Endothelial cell of umbilical vein (primary cell): ENCODE results near the gene CDR2. TPM values are rescaled to one million over a fixed set of nuclear protein-coding genes. Genes with fewer than 3 reads are reported as not detected.

Source experiments
- BruUV-seq: library from RNA; stranded (reverse); fragments of 400-500 nt; replicated peaks from 2 replicates; lab custom pipeline; 2021; lab: Mats Ljungman, UMichigan
- CTCF ChIA-PET: fragments of 300-600, 350-600 bp; sonication (Branson Sonifier 250); formaldehyde crosslinking; loops from one replicate; lab custom pipeline; 2021; ENCODE audit warnings: antibody characterized with exemption, inconsistent platforms; lab: Charles Lee
- POLR2A ChIA-PET: fragments of 300-600, 350-600 bp; sonication (Branson Sonifier 250); formaldehyde crosslinking; loops from one replicate; lab custom pipeline; 2021; ENCODE audit warnings: antibody characterized with exemption, inconsistent platforms; lab: Charles Lee
- DNase-seq: peaks from one replicate; pipeline ENCODE4 v3.0.0-alpha.2; 2011; ENCODE audit warnings: low read depth, low spot score
- FAIRE-seq: peaks from 2 replicates; lab custom pipeline; 2011; peaks lifted over from hg19 to GRCh38; lab: Jason Lieb, UNC
- H2AFZ ChIP-seq: 2 replicates; pipeline ENCODE4 v1.6.0; 2012; ENCODE audit warnings: low read depth, low read length, control low read depth, inconsistent platforms
- H3K27ac ChIP-seq: 2 replicates; pipeline ENCODE4 v1.5.1; 2011; ENCODE audit warnings: low read depth, mild to moderate bottlenecking, control low read depth, low read length, moderate library complexity; ENCODE audit not compliant: insufficient read depth
- H3K27me3 ChIP-seq, 2 experiments: 2 replicates each; pipeline versions ENCODE4 v1.6.0 to v1.6.1; 2011; ENCODE audit warnings: low read length in 2 of 2, mixed read lengths in 1 of 2; ENCODE audit not compliant: control insufficient read depth in 2 of 2, insufficient read depth in 2 of 2
- H3K36me3 ChIP-seq, 2 experiments: 2 replicates in 1 of 2; 3 replicates in 1 of 2; pipeline ENCODE4 v1.5.1; 2011; ENCODE audit warnings: low read length in 2 of 2, mild to moderate bottlenecking in 1 of 2, moderate library complexity in 1 of 2; ENCODE audit not compliant: control insufficient read depth in 2 of 2, insufficient read depth in 2 of 2; ENCODE audit errors: extremely low read depth in 1 of 2
- H3K4me1 ChIP-seq: 3 replicates; pipeline ENCODE4 v1.5.1; 2011; ENCODE audit warnings: mild to moderate bottlenecking, low read length; ENCODE audit not compliant: control insufficient read depth, insufficient read depth; ENCODE audit errors: extremely low read depth
- H3K4me2 ChIP-seq: 2 replicates; pipeline ENCODE4 v1.6.1; 2011; ENCODE audit warnings: low read length, control low read depth, mixed read lengths; ENCODE audit not compliant: insufficient read depth
- H3K4me3 ChIP-seq, 3 experiments: fragments of 200-600 bp in 1 of 3; sonication (generic), shearing (Covaris generic) in 1 of 3; replicated peaks in 1 of 3; 2 replicates each; pipeline ENCODE4 v1.5.1; 2011 to 2016; ENCODE audit warnings: control low read depth in 3 of 3, low read length in 3 of 3, mild to moderate bottlenecking in 2 of 3, inconsistent platforms in 1 of 3, low read depth in 1 of 3, moderate library complexity in 1 of 3; ENCODE audit not compliant: insufficient read depth in 1 of 3
- H3K79me2 ChIP-seq: 2 replicates; pipeline ENCODE4 v1.6.0; 2012; ENCODE audit warnings: low read length, inconsistent platforms; ENCODE audit not compliant: control insufficient read depth, insufficient read depth
- H3K9ac ChIP-seq: replicated peaks from 2 replicates; pipeline ENCODE3; 2011; ENCODE audit warnings: low read length, control low read depth; ENCODE audit not compliant: insufficient read depth; ENCODE audit errors: extremely low read depth
- H3K9me1 ChIP-seq: replicated peaks from 3 replicates; pipeline ENCODE4 v1.6.0; 2011; ENCODE audit warnings: mild to moderate bottlenecking, low read length; ENCODE audit not compliant: control insufficient read depth, insufficient read depth; ENCODE audit errors: extremely low read depth
- H3K9me3 ChIP-seq: replicated peaks from 2 replicates; pipeline ENCODE4 v1.5.1; 2012; ENCODE audit warnings: low read length, inconsistent platforms; ENCODE audit not compliant: control insufficient read depth, insufficient read depth
- H4K20me1 ChIP-seq: replicated peaks from 2 replicates; pipeline ENCODE3; 2011; ENCODE audit warnings: mild to moderate bottlenecking, low read length; ENCODE audit not compliant: control insufficient read depth, insufficient read depth; ENCODE audit errors: extremely low read depth
- FOS ChIP-seq: IDR thresholded peaks from 2 replicates; pipeline ENCODE4 v1.6.1; 2011; ENCODE audit warnings: mild to moderate bottlenecking, low read length, moderate library complexity, borderline replicate concordance; ENCODE audit not compliant: insufficient read depth
- JUN ChIP-seq: IDR thresholded peaks from 2 replicates; pipeline ENCODE4 v1.6.1; 2011; ENCODE audit warnings: borderline replicate concordance, low read depth; ENCODE audit not compliant: insufficient read length, insufficient read depth
- MYC ChIP-seq: IDR thresholded peaks from one replicate; pipeline ENCODE4 v1.6.1; 2011; ENCODE audit warnings: mild to moderate bottlenecking, low read depth, low read length
- POLR2A ChIP-seq: IDR thresholded peaks from 2 replicates; pipeline ENCODE4 v1.6.1; 2012; ENCODE audit warnings: low read depth, mild to moderate bottlenecking, control low read depth, low read length
- POLR2AphosphoS5 ChIP-seq: IDR thresholded peaks from 2 replicates; pipeline ENCODE4 v1.6.1; 2012; ENCODE audit warnings: low read depth, mild to moderate bottlenecking, control low read depth, low read length, moderate library complexity; ENCODE audit not compliant: insufficient read depth
- dilution Hi-C: fragments of 300-500 bp; cut with MboI; formaldehyde crosslinking; loops from one replicate; pipeline ENCODE4 v1.15.0; 2019; ENCODE audit warnings: low sequenced_read_pairs; ENCODE audit not compliant: extremely low pct_ligation_motif_present
- intact Hi-C: fragments of 100-400 bp; cut with micrococcal nuclease; formaldehyde crosslinking; loops from one replicate; pipeline ENCODE4 v1.10.0; 2022
- polyA plus RNA-seq, 4 experiments: library from polyadenylated mRNA; depleted of rRNA in 3 of 4; stranded (reverse) in 3 of 4; unstranded in 1 of 4; fragments of >200 nt; gene quantifications; 2 replicates each; pipeline versions ENCODE4 v1.2.1 to v1.2.3, GENCODE V29; 2011 to 2012; ENCODE audit warnings: missing spikeins in 1 of 4
- total RNA-seq: library from RNA; stranded (reverse); gene quantifications from 2 replicates; pipeline ENCODE4 v1.2.3, GENCODE V29; 2021

Gene CDR2
- total and polyA plus RNA-seq, 2 donors (not counting 3 experiments of a cell fraction or from before 2014, with no cell fraction given): 35.3 to 61.9 TPM

GRCh38 chr16:22353191-22353919 is 21.1 kb downstream of the CDR2 start:
- H3K9ac ChIP-seq: no peak overlapping the region
- peaks cover 13 to 14% of the 10 kb centered on the region in 2 experiments for H3K36me3 ChIP-seq
- H3K27me3 ChIP-seq: no peaks in the 10 kb centered on the region
- peaks cover 65% of the 10 kb centered on the region for H3K79me2 ChIP-seq
- H3K4me1 ChIP-seq: peaks cover 9% of the 10 kb centered on the region
- BruUV-seq: no TSS peak
- no peak overlapping the region for H3K27ac ChIP-seq
- H2AFZ ChIP-seq: no peak overlapping the region
- H4K20me1 ChIP-seq: no peaks in the 10 kb centered on the region
- no peaks in the 10 kb centered on the region for H3K9me3 ChIP-seq
- CTCF ChIA-PET: interaction anchor here (1.0 to 2.8 kb wide), 7 partner anchors 9 to 50 kb away, joined by 3 to 13 read pairs (median 3); no protein-coding TSS in a partner anchor
- no peaks in the 10 kb centered on the region for H3K9me1 ChIP-seq
- H3K4me3 ChIP-seq: no peak overlapping the region
- TF ChIP-seq MYC: no peak
- TF ChIP-seq FOS: peak; percentile 76
- POLR2A ChIA-PET: interaction anchor here (0.8 kb wide), 1 partner anchor 83 kb away, joined by 8 read pairs; no protein-coding TSS in a partner anchor
- no peak overlapping the region for H3K4me2 ChIP-seq
- FAIRE-seq: peak; percentile 54
- intact Hi-C loops (no loop called here), dilution Hi-C loops (no loop called here)
- DNase-seq: peak; percentile 28

- Histone ChIP-seq H3K9me1 (no peaks in the 10 kb centered on the region), H4K20me1 (no peaks in the 10 kb centered on the region), H3K27ac (no peak overlapping the region), H3K4me1 (peaks cover 3% of the 10 kb centered on the region), H3K9ac (no peak overlapping the region), H3K36me3 (peaks cover 12 to 18% of the 10 kb centered on the region in 2 experiments), H3K4me2 (no peak overlapping the region), H2AFZ (no peak overlapping the region), H3K27me3 (no peaks in the 10 kb centered on the region), H3K79me2 (peaks cover 60% of the 10 kb centered on the region), H3K4me3 (no peak overlapping the region), H3K9me3 (no peaks in the 10 kb centered on the region)
- TF ChIP-seq JUN (no peak), MYC (no peak), FOS (no peak), POLR2AphosphoS5 (no peak), POLR2A (no peak)
- FAIRE-seq: no peak
- intact Hi-C loops (no loop called here), dilution Hi-C loops (no loop called here)
- POLR2A ChIA-PET: no interaction called here
- CTCF ChIA-PET: interaction anchor here (1.3 to 2.8 kb wide), 5 partner anchors 9 to 50 kb away, joined by 3 to 13 read pairs (median 5); no protein-coding TSS in a partner anchor
- BruUV-seq: no TSS peak
- DNase-seq: no peak
Observed at GRCh38 chr16:22352723-22353122, 21.7 kb downstream of the CDR2 start.
